ENCODE measurements around the gene CHURC1. TPM values are rescaled to one million over a fixed set of nuclear protein-coding genes. Genes with fewer than 3 reads are reported as not detected.

The CHURC1 gene
- polyA plus RNA-seq (ENCODE audit: insufficient read length in 4 of 4): 10 to 100 TPM; 46.6 to 79.0 (median 61.3) TPM

- DNase-seq (ENCODE audit: low read depth in 4 of 4, low spot score in 3 of 4): peak; percentile 90 to 97 (median 96)
These were observed at the start of gene CHURC1 for GRCh38 chr14:64914237-64915028. CHURC1 (plus strand) TSS chr14:64914455; CDS start chr14:64914496, 41 bp downstream.

GRCh38 chr14:64865109-64865508 is 49.1 kb upstream of the CHURC1 start:
- no peak for DNase-seq (ENCODE audit: low read depth in 4 of 4, low spot score in 3 of 4)

- no peak for DNase-seq (ENCODE audit: low read depth in 4 of 4, low spot score in 3 of 4)
These were observed 48.3 kb upstream of the CHURC1 start for GRCh38 chr14:64865992-64866391.

- DNase-seq (ENCODE audit: low read depth in 4 of 4, low spot score in 3 of 4): no peak
These were observed 47.1 kb upstream of the CHURC1 start for GRCh38 chr14:64867182-64867581.

- DNase-seq (ENCODE audit: low read depth in 4 of 4, low spot score in 3 of 4): no peak
These were observed 45.9 kb upstream of the CHURC1 start for GRCh38 chr14:64868379-64868778.

GRCh38 chr14:64868841-64869240 is 45.4 kb upstream of the CHURC1 start:
- DNase-seq (ENCODE audit: low read depth in 4 of 4, low spot score in 3 of 4): no peak

GRCh38 chr14:64870160-64870559 is 44.1 kb upstream of the CHURC1 start:
- no peak for DNase-seq (ENCODE audit: low read depth in 4 of 4, low spot score in 3 of 4)

- DNase-seq (ENCODE audit: low read depth in 4 of 4, low spot score in 3 of 4): no peak
These were observed 42.9 kb upstream of the CHURC1 start for GRCh38 chr14:64871344-64871743.

- DNase-seq (ENCODE audit: low read depth in 4 of 4, low spot score in 3 of 4): no peak
These were observed 40.6 kb upstream of the CHURC1 start for GRCh38 chr14:64873506-64874219.

GRCh38 chr14:64875350-64875749 is 38.9 kb upstream of the CHURC1 start:
- DNase-seq (ENCODE audit: low read depth in 4 of 4, low spot score in 3 of 4): no peak

GRCh38 chr14:64877846-64878245 is 36.4 kb upstream of the CHURC1 start:
- DNase-seq (ENCODE audit: low read depth in 4 of 4, low spot score in 3 of 4): no peak

GRCh38 chr14:64878837-64879634 is 35.2 kb upstream of the CHURC1 start:
- DNase-seq (ENCODE audit: low read depth in 4 of 4, low spot score in 3 of 4): peak in 1 of 4 donors; percentile 72

GRCh38 chr14:64879635-64880220 is 34.5 kb upstream of the CHURC1 start, which contains the start of gene SPTB:
SPTB (minus strand) TSS chr14:64879907; CDS start chr14:64823094, 56,813 bp downstream.
- DNase-seq (ENCODE audit: low read depth in 4 of 4, low spot score in 3 of 4): no peak

GRCh38 chr14:64880221-64881121 is 33.8 kb upstream of the CHURC1 start:
- DNase-seq (ENCODE audit: low read depth in 4 of 4, low spot score in 3 of 4): peak in 1 of 4 donors; percentile 48

- no peak for DNase-seq (ENCODE audit: low read depth in 4 of 4, low spot score in 3 of 4)
These were observed 28.7 kb upstream of the CHURC1 start for GRCh38 chr14:64885559-64885958.

GRCh38 chr14:64889352-64889751 is 24.9 kb upstream of the CHURC1 start:
- DNase-seq (ENCODE audit: low read depth in 4 of 4, low spot score in 3 of 4): no peak

- no peak for DNase-seq (ENCODE audit: low read depth in 4 of 4, low spot score in 3 of 4)
These were observed 22.9 kb upstream of the CHURC1 start for GRCh38 chr14:64891173-64891838.

- DNase-seq (ENCODE audit: low read depth in 4 of 4, low spot score in 3 of 4): peak in 2 of 4 donors; percentile 25 to 33
These were observed 22.3 kb upstream of the CHURC1 start for GRCh38 chr14:64891839-64892375.

GRCh38 chr14:64899958-64900357 is 14.3 kb upstream of the CHURC1 start:
- no peak for DNase-seq (ENCODE audit: low read depth in 4 of 4, low spot score in 3 of 4)

All from left renal pelvis (tissue), 4 donors.